VCaP (cell line): Measurements from ENCODE around the gene LAMB4.

Experiments
- H3K27ac ChIP-seq: fragments of 450-650 bp; 2 replicates; pipeline ENCODE4 v1.5.1; 2017
- CTCF ChIP-seq: fragments of 450-650 bp; conservative IDR thresholded peaks from 2 replicates; pipeline ENCODE4 v1.5.1; 2017; ENCODE audit warnings: mild to moderate bottlenecking, moderate library complexity

Gene LAMB4

GRCh38 chr7:108165723-108166122 lies 35.6 kb upstream of the LAMB4 start:
- no peak for TF ChIP-seq CTCF
- H3K27ac ChIP-seq = no peak overlapping the region

DNA sequence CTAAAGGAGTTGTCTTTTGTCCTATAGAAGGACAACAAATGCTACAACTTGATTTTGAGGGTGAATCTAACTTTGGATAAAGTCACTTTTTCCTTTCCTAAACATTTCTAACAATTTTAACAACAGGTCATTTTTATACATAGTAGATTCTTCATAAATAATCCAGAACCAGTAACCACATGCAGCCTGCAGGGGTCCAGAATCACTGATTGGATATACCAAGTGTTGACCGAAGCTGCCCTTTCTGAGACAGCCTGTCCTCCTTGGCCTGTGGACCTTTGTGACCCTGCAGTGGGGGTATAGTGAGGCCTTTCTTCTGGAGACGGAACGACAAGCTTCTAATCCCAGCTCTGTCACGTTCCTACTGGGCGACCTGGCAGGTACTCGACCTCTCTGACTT lies 34.8 kb upstream of the LAMB4 start:
- no peak overlapping the region for H3K27ac ChIP-seq
- no peak for TF ChIP-seq CTCF

DNA sequence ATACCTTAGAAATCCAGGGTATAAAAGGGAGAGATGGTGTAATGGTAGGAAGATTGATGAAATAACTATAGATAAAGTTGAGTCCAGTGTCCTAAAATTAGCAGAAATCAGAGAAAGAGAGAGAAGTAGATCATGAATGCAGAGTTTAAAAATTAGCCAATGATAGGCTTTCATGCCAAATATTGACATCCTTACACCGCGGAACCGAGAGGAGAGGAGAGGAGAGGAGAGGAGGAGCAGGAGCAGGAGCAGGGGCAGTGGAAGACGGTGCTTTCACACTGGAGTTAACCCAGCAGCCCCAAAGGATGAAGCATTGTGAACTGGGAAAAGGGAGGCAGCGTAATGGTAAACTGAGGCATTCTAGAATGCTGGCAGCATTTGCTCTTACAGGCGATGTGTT lies 34.2 kb upstream of the LAMB4 start:
- no peak for TF ChIP-seq CTCF

GRCh38 chr7:108158776-108159175 lies 28.6 kb upstream of the LAMB4 start:
- H3K27ac ChIP-seq = no peak overlapping the region
- TF ChIP-seq CTCF = no peak

More for the DNA sequence above, 34.2 kb upstream of the LAMB4 start:
- H3K27ac ChIP-seq = no peak overlapping the region

DNA sequence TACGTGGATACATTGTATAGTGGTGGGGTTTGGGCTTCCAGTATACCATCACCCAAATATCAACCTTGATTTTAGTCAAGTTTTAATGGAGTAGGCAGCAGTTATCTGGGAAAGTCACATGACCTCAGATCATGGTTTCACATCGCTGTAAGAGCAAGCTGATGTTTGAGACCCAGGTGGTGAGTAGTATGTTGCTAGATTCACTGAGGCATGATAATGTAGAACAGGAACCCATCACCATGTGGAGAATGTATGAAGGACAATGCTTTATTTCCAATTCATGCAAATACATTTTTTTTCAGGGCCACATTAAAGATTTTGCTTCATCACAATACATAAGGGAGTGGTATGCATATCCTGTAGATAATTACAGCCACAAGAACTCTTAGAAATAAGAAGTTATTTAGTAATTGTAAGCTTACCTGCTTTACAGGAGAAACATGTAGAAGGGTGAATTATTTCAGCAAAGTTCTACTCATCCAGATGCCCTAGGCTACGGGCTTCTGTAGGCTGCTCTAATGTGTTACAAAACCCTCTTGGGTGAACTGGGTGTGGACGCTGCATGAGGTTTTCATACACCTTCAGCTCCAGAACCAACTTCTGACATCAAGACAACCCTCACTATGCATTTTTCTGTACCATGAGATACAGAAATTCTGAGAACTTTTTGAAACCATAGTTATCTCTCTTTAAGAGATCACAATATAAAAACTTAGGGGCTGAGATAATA lies 27.6 kb upstream of the LAMB4 start:
- no peak overlapping the region for H3K27ac ChIP-seq
- TF ChIP-seq CTCF = no peak

- no peak for TF ChIP-seq CTCF
- no peak overlapping the region for H3K27ac ChIP-seq
Observed at GRCh38 chr7:108156897-108157605, 26.9 kb upstream of the LAMB4 start.

- H3K27ac ChIP-seq = no peak overlapping the region
- TF ChIP-seq CTCF = no peak
Observed at GRCh38 chr7:108152198-108152597, 22.0 kb upstream of the LAMB4 start.
